Osteoblast (primary cell): ENCODE measurements around the gene KHSRP. TPM values are rescaled to one million over a fixed set of nuclear protein-coding genes. Genes with fewer than 3 reads are reported as not detected.

Experiments
- DNase-seq: peaks from one replicate; pipeline ENCODE4 v3.0.0; 2011; ENCODE audit warnings: low spot score, mixed read lengths; ENCODE audit not compliant: insufficient read length; ENCODE audit errors: missing footprints
- H2AFZ ChIP-seq: 2 replicates; pipeline ENCODE4 v1.6.0; 2011; ENCODE audit warnings: mild to moderate bottlenecking, low read length
- H3K27ac ChIP-seq: 2 replicates; pipeline ENCODE4 v1.5.1; 2011; ENCODE audit warnings: mild to moderate bottlenecking, low read depth, low read length, moderate library complexity
- H3K27me3 ChIP-seq: 2 replicates; pipeline ENCODE4 v1.6.0; 2012; ENCODE audit warnings: mild to moderate bottlenecking, control low read depth, inconsistent platforms, low read length, moderate library complexity; ENCODE audit not compliant: insufficient read depth
- H3K36me3 ChIP-seq: 2 replicates; pipeline ENCODE4 v1.5.1; 2011; ENCODE audit warnings: mild to moderate bottlenecking, low read length, control low read depth, moderate library complexity; ENCODE audit not compliant: insufficient read depth
- H3K4me1 ChIP-seq: 2 replicates; pipeline ENCODE4 v1.5.1; 2011; ENCODE audit warnings: mild to moderate bottlenecking, low read length, control low read depth, moderate library complexity; ENCODE audit not compliant: insufficient read depth
- H3K4me2 ChIP-seq: 2 replicates; pipeline ENCODE4 v1.6.0; 2011; ENCODE audit warnings: mild to moderate bottlenecking, low read length; ENCODE audit not compliant: insufficient read depth
- H3K4me3 ChIP-seq: fragments of 200-600 bp; sonication (generic); 3 replicates; pipeline ENCODE4 v1.5.1; 2012; ENCODE audit warnings: mild to moderate bottlenecking, low read length, inconsistent platforms; ENCODE audit not compliant: insufficient read depth
- H3K79me2 ChIP-seq: 2 replicates; pipeline ENCODE4 v1.6.0; 2012; ENCODE audit warnings: mild to moderate bottlenecking, low read length, control low read depth, inconsistent platforms; ENCODE audit not compliant: insufficient read depth
- H3K9me3 ChIP-seq: 2 replicates; pipeline ENCODE4 v1.5.1; 2011; ENCODE audit warnings: low read depth, low read length, control low read depth
- H4K20me1 ChIP-seq: 2 replicates; pipeline ENCODE4 v1.6.0; 2012; ENCODE audit warnings: mild to moderate bottlenecking, low read length, control low read depth; ENCODE audit not compliant: insufficient read depth
- total RNA-seq: library from RNA; depleted of rRNA; stranded (reverse); fragments of >200 nt; gene quantifications from 2 replicates; pipeline ENCODE4 v1.2.3, GENCODE V29; 2012
- TF ChIP-seq, protein P1 (sequence below): IDR thresholded peaks from 2 replicates; pipeline ENCODE4 v1.5.1; 2011; ENCODE audit warnings: mild to moderate bottlenecking, low read depth, low read length, moderate library complexity; ENCODE audit errors: extremely low read depth

Gene KHSRP
- total RNA-seq, 1 donor: 90.5 TPM

GRCh38 chr19:6414793-6415590, 9.6 kb downstream of the KHSRP start:
- peak; percentile 82 for DNase-seq
- no peaks in the 10 kb centered on the region for H3K9me3 ChIP-seq
- H3K4me1 ChIP-seq: no peaks in the 10 kb centered on the region
- no peak overlapping the region for H2AFZ ChIP-seq
- H3K36me3 ChIP-seq: peaks cover 55% of the 10 kb centered on the region
- H3K4me2 ChIP-seq: no peak overlapping the region
- H3K79me2 ChIP-seq: peaks cover 25% of the 10 kb centered on the region
- no peak overlapping the region for H3K4me3 ChIP-seq
- no peak overlapping the region for H3K27ac ChIP-seq
- TF ChIP-seq, protein P1, sequence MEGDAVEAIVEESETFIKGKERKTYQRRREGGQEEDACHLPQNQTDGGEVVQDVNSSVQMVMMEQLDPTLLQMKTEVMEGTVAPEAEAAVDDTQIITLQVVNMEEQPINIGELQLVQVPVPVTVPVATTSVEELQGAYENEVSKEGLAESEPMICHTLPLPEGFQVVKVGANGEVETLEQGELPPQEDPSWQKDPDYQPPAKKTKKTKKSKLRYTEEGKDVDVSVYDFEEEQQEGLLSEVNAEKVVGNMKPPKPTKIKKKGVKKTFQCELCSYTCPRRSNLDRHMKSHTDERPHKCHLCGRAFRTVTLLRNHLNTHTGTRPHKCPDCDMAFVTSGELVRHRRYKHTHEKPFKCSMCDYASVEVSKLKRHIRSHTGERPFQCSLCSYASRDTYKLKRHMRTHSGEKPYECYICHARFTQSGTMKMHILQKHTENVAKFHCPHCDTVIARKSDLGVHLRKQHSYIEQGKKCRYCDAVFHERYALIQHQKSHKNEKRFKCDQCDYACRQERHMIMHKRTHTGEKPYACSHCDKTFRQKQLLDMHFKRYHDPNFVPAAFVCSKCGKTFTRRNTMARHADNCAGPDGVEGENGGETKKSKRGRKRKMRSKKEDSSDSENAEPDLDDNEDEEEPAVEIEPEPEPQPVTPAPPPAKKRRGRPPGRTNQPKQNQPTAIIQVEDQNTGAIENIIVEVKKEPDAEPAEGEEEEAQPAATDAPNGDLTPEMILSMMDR: no peak
- H4K20me1 ChIP-seq: peaks cover 24% of the 10 kb centered on the region
- no peaks in the 10 kb centered on the region for H3K27me3 ChIP-seq

DNA sequence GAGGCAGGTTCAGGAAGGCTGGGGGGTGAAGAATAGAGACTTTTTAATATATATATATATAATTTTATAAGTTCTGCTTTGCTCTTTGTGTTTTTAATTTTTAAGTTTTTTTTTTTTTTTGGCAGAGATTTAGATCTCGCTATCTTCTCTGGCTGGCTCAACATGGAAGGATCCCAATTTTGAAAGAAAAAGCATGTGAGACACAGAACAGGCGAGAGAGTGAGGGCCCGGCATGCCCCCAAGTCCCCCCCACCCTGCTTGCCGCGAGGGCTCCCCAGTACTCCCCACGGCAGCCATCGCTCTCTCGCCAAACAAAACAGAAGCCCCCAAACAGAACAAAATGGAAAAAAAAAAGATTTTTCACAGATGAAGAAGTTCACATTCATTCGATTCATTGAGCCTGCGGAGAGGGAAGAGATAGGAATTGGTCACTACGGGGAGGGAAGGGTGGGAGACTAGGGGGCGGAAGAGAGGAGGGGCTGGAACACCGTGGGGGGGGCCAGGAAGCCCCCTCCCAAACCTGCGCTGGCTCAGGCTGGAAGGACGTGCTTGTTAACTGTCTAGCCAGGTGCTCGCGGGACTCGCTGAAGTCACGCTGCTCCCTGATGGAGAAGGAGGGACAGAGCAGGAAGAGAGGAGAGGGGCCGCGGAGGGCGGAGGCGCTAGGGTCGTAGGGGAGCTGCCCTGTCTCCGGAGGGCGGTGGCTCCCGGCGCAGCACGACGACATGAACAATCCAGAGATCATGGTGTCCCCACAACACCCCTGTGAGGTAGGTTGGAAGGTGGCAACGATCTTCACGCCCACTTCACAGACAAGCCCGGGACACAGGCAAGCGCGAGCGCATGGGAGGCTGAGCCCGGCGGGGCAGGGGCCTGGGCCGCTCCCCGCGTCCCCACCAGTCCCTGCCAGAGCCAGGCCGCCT, 10.6 kb downstream of the KHSRP start:
- peaks cover 45% of the 10 kb centered on the region for H3K36me3 ChIP-seq
- H3K4me1 ChIP-seq: no peaks in the 10 kb centered on the region
- H3K4me2 ChIP-seq: no peak overlapping the region
- no peak overlapping the region for H3K4me3 ChIP-seq
- peaks cover 14% of the 10 kb centered on the region for H4K20me1 ChIP-seq
- peaks cover 15% of the 10 kb centered on the region for H3K79me2 ChIP-seq
- peak; percentile 82 for DNase-seq
- H3K9me3 ChIP-seq: no peaks in the 10 kb centered on the region
- no peaks in the 10 kb centered on the region for H3K27me3 ChIP-seq
- TF ChIP-seq, protein P1: no peak
- no peak overlapping the region for H3K27ac ChIP-seq
- H2AFZ ChIP-seq: no peak overlapping the region

GRCh38 chr19:6413291-6413690, 11.3 kb downstream of the KHSRP start:
- Histone ChIP-seq H3K9me3 (no peaks in the 10 kb centered on the region), H2AFZ (no peak overlapping the region), H3K79me2 (peaks cover 8% of the 10 kb centered on the region), H3K4me2 (no peak overlapping the region), H4K20me1 (peaks cover 9% of the 10 kb centered on the region), H3K36me3 (peaks cover 38% of the 10 kb centered on the region), H3K27me3 (no peaks in the 10 kb centered on the region), H3K27ac (no peak overlapping the region), H3K4me1 (no peaks in the 10 kb centered on the region), H3K4me3 (no peak overlapping the region)
- TF ChIP-seq, protein P1: no peak
- DNase-seq: peak; percentile 80
